OCI-LY7 (cell line): ENCODE measurements around the gene WNT4. TPM values are rescaled to one million over a fixed set of nuclear protein-coding genes. Genes with fewer than 3 reads are reported as not detected.

Experiments
- BruUV-seq: library from RNA; stranded (reverse); fragments of 400-500 nt; replicated peaks from 2 replicates; lab custom pipeline; 2021; lab: Mats Ljungman, UMichigan
- CTCF ChIA-PET: fragments of 300-600 bp; sonication (Branson Sonifier 250); formaldehyde crosslinking; loops from one replicate; lab custom pipeline; 2022; ENCODE audit warnings: antibody characterized with exemption; ENCODE audit not compliant: unreplicated experiment; lab: Charles Lee
- POLR2A ChIA-PET: fragments of 300-600 bp; sonication (Branson Sonifier 250); formaldehyde crosslinking; loops from one replicate; lab custom pipeline; 2022; ENCODE audit warnings: antibody characterized with exemption; lab: Charles Lee
- DNase-seq: peaks from one replicate; pipeline ENCODE4 v3.0.0-alpha.2; 2015; ENCODE audit warnings: low spot score
- H2AFZ ChIP-seq: fragments of 200-600 bp; sonication (generic), shearing (Covaris generic); 2 replicates; pipeline ENCODE4 v1.6.1; 2014; ENCODE audit warnings: mild to moderate bottlenecking, antibody characterized with exemption, low read length, moderate library complexity
- H3K27ac ChIP-seq: fragments of 200-600 bp; sonication (generic); 2 replicates; pipeline ENCODE4 v1.5.1; 2014; ENCODE audit warnings: mixed run types, low read depth, mild to moderate bottlenecking, moderate library complexity, low read length, inconsistent platforms; ENCODE audit not compliant: poor library complexity, severe bottlenecking
- H3K36me3 ChIP-seq: fragments of 200-600 bp; sonication (generic); 2 replicates; pipeline ENCODE4 v1.6.1; 2014; ENCODE audit warnings: mild to moderate bottlenecking, antibody characterized with exemption, low read length, moderate library complexity, mixed read lengths; ENCODE audit not compliant: insufficient read depth
- H3K4me1 ChIP-seq: fragments of 200-600 bp; sonication (generic); 2 replicates; pipeline ENCODE4 v1.5.1; 2014; ENCODE audit warnings: mild to moderate bottlenecking, low read length; ENCODE audit not compliant: insufficient read depth, poor library complexity, severe bottlenecking
- H3K4me2 ChIP-seq: fragments of 200-600 bp; sonication (generic); 2 replicates; pipeline ENCODE4 v1.6.1; 2014; ENCODE audit warnings: mild to moderate bottlenecking, low read length
- H3K4me3 ChIP-seq: fragments of 200-600 bp; sonication (generic); 2 replicates; pipeline ENCODE4 v1.5.1; 2014; ENCODE audit warnings: mild to moderate bottlenecking, low read depth, low read length; ENCODE audit not compliant: poor library complexity, severe bottlenecking
- H3K79me2 ChIP-seq: fragments of 200-600 bp; sonication (generic); 2 replicates; pipeline ENCODE4 v1.6.1; 2016; ENCODE audit warnings: low read depth, mild to moderate bottlenecking, low read length, moderate library complexity, mixed read lengths; ENCODE audit not compliant: insufficient read depth
- H3K9me2 ChIP-seq: fragments of 200-600 bp; sonication (generic); 2 replicates; pipeline ENCODE4 v1.6.1; 2016; ENCODE audit warnings: mild to moderate bottlenecking, low read length, mixed read lengths; ENCODE audit not compliant: insufficient read depth
- H3K9me3 ChIP-seq: fragments of 200-600 bp; sonication (generic); 2 replicates; pipeline ENCODE4 v1.6.1; 2014; ENCODE audit warnings: mild to moderate bottlenecking, mixed run types, low read length, mixed read lengths
- H4K20me1 ChIP-seq: fragments of 200-600 bp; sonication (generic); 2 replicates; pipeline ENCODE4 v1.6.1; 2014; ENCODE audit warnings: mild to moderate bottlenecking, antibody characterized with exemption, low read length, moderate library complexity, mixed read lengths; ENCODE audit not compliant: insufficient read depth
- EZH2phosphoT487 ChIP-seq: fragments of 200-600 bp; sonication (generic); IDR thresholded peaks from 2 replicates; pipeline ENCODE4 v1.6.1; 2018; ENCODE audit warnings: low read depth, borderline replicate concordance, mild to moderate bottlenecking, mixed run types, antibody characterized with exemption, low read length, moderate library complexity, mixed read lengths
- intact Hi-C: fragments of 100-400 bp; cut with micrococcal nuclease; formaldehyde crosslinking; loops from one replicate; pipeline ENCODE4 v1.10.0; 2022; ENCODE audit not compliant: unreplicated experiment
- total RNA-seq, 2 experiments: library from RNA; depleted of rRNA in 1 of 2; stranded (reverse); fragments of >200 nt in 1 of 2; shearing (Covaris generic) in 1 of 2; gene quantifications; 2 replicates each; pipeline ENCODE4 v1.2.3, GENCODE V29; 2014 to 2022
- TF ChIP-seq, protein P1 (sequence below): fragments of 200-600 bp; sonication (generic); conservative IDR thresholded peaks from 2 replicates; pipeline ENCODE4 v1.5.1; 2014; ENCODE audit warnings: mild to moderate bottlenecking, antibody characterized with exemption, low read length, moderate library complexity, mixed read lengths

The WNT4 gene
- total RNA-seq, 2 experiments from 2014 or later, result not detected

DNA sequence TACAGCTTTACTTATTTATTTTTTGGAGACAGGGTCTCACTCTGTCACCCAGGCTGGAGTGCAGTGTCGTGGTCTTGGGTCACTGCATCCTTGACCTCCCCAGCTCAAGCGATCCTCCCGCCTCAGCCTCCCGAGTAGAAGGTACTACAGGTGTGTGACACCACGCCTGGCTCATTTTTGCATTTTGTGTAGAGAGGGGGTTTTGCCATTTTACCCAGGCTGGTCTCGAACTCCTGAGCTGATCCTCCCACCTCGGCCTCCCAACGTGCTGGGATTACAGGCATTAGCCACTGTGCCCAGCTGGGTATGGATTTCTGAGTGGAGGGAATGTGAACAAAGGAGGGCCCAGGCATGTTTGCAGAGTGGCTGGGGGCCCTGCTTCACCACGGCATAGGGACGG, 44.1 kb downstream of the WNT4 start:
- ChIA-PET POLR2A (interaction anchor here (0.9 to 1.0 kb wide), 2 partner anchors 65 to 70 kb away, joined by 3 to 4 read pairs; no protein-coding TSS in a partner anchor), CTCF (interaction anchor here (0.5 kb wide), 1 partner anchor 19 kb away, joined by 3 read pairs; no protein-coding TSS in a partner anchor)
- H3K79me2 ChIP-seq, result no peaks in the 10 kb centered on the region

DNA sequence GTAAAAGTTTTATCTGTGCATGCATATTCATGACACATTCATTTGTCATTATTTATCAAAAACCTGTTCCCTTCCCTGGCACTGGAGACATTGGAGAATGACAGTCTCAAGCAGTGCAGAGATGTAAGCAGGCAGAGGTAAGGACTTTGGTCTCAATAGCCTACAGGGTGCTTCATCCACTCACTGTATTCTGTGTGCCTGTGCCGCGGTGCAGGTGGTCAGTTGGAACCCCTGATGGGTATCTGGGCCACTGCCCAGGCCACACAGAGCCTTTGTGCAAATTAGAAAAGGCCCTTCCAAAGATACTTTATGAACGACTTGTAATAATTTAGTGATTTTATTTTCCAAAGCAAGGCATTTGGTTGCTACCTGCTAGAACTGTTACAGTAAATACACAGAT, 46.4 kb downstream of the WNT4 start:
- Histone ChIP-seq H3K4me3 (no peak overlapping the region), H3K4me2 (no peak overlapping the region), H3K4me1 (peaks cover 34% of the 10 kb centered on the region), H3K79me2 (no peaks in the 10 kb centered on the region), H2AFZ (no peak overlapping the region), H3K9me2 (no peaks in the 10 kb centered on the region), H3K9me3 (no peaks in the 10 kb centered on the region), H3K36me3 (peaks cover 65% of the 10 kb centered on the region), H3K27ac (no peak overlapping the region), H4K20me1 (peaks cover 8% of the 10 kb centered on the region)
- no peak for DNase-seq
- CTCF ChIA-PET, result no interaction called here
- intact Hi-C loops, result no loop called here
- TF ChIP-seq, protein P1, sequence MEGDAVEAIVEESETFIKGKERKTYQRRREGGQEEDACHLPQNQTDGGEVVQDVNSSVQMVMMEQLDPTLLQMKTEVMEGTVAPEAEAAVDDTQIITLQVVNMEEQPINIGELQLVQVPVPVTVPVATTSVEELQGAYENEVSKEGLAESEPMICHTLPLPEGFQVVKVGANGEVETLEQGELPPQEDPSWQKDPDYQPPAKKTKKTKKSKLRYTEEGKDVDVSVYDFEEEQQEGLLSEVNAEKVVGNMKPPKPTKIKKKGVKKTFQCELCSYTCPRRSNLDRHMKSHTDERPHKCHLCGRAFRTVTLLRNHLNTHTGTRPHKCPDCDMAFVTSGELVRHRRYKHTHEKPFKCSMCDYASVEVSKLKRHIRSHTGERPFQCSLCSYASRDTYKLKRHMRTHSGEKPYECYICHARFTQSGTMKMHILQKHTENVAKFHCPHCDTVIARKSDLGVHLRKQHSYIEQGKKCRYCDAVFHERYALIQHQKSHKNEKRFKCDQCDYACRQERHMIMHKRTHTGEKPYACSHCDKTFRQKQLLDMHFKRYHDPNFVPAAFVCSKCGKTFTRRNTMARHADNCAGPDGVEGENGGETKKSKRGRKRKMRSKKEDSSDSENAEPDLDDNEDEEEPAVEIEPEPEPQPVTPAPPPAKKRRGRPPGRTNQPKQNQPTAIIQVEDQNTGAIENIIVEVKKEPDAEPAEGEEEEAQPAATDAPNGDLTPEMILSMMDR, result no peak
- no peak for TF ChIP-seq EZH2phosphoT487
- POLR2A ChIA-PET, result no interaction called here
- no TSS peak for BruUV-seq

More for the DNA sequence above, 44.1 kb downstream of the WNT4 start:
- no TSS peak for BruUV-seq
- no peak for DNase-seq
- no peaks in the 10 kb centered on the region for H3K9me3 ChIP-seq
- H4K20me1 ChIP-seq, result peaks cover 6% of the 10 kb centered on the region
- no peak overlapping the region for H3K4me2 ChIP-seq
- H2AFZ ChIP-seq, result no peak overlapping the region
- no peaks in the 10 kb centered on the region for H3K9me2 ChIP-seq
- H3K4me1 ChIP-seq, result peaks cover 16% of the 10 kb centered on the region
- no peak overlapping the region for H3K27ac ChIP-seq
- H3K4me3 ChIP-seq, result no peak overlapping the region
- H3K36me3 ChIP-seq, result peaks cover 59% of the 10 kb centered on the region
- intact Hi-C loops, result no loop called here
- TF ChIP-seq EZH2phosphoT487, result no peak
- TF ChIP-seq, protein P1, result no peak

DNA sequence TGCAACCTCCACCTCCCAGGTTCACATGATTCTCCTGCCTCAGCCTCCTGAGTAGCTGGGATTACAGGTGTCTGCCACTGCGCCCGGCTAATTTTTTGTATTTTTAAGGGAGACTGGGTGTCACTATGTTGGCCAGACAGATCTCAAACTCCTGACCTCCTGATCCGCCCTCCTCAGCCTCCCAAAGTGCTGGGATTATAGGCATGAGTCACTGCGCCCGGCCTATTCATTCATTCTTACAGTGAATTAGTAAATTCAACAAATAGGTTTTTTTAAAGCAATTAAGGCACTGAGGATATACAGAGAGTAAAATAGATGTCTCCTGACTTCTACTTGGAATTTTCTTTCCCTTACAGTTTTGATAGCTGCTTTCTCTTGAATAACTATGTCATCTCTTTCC, 46.9 kb downstream of the WNT4 start:
- BruUV-seq, result no TSS peak
- TF ChIP-seq, protein P1, result no peak
- TF ChIP-seq EZH2phosphoT487, result no peak
- H3K79me2 ChIP-seq, result peaks cover 2% of the 10 kb centered on the region; the same call in 1 of the 2 replicates
- CTCF ChIA-PET, result no interaction called here
- no peaks in the 10 kb centered on the region for H3K9me3 ChIP-seq
- intact Hi-C loops, result no loop called here
- no peak overlapping the region for H3K27ac ChIP-seq
- DNase-seq, result no peak
- peaks cover 33% of the 10 kb centered on the region for H3K4me1 ChIP-seq
- no peaks in the 10 kb centered on the region for H3K9me2 ChIP-seq
- H2AFZ ChIP-seq, result no peak overlapping the region
- peaks cover 10% of the 10 kb centered on the region for H4K20me1 ChIP-seq
- H3K4me3 ChIP-seq, result no peak overlapping the region
- H3K36me3 ChIP-seq, result peaks cover 69% of the 10 kb centered on the region
- no peak overlapping the region for H3K4me2 ChIP-seq
- POLR2A ChIA-PET, result no interaction called here
